ENCODE measurements around the gene SLC2A4RG. TPM values are rescaled to one million over a fixed set of nuclear protein-coding genes. Genes with fewer than 3 reads are reported as not detected.

SLC2A4RG gene
- total RNA-seq, 1 experiment from 2014 or later: 121 TPM

DNA sequence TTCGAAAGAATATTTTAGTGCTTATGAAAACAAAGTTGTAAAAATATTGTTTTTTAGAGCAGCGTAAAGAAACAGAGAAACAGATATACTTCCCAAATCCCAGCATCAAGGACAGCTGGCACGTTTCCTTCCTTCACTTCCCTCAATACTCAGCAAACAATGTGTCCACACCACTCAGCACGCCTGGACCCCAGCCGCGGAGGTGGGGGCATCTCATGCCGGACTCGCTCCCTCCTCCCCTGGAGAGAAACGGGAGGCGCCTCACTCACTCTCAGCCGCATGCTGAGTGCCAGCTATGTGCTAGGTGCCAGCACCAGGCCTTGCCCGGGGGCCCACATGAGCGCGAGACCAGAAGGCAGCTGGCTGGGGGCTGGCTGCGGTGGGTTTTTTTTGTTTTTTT lies 34.7 kb downstream of the SLC2A4RG start (continued):
- TF ChIP-seq, protein P1, sequence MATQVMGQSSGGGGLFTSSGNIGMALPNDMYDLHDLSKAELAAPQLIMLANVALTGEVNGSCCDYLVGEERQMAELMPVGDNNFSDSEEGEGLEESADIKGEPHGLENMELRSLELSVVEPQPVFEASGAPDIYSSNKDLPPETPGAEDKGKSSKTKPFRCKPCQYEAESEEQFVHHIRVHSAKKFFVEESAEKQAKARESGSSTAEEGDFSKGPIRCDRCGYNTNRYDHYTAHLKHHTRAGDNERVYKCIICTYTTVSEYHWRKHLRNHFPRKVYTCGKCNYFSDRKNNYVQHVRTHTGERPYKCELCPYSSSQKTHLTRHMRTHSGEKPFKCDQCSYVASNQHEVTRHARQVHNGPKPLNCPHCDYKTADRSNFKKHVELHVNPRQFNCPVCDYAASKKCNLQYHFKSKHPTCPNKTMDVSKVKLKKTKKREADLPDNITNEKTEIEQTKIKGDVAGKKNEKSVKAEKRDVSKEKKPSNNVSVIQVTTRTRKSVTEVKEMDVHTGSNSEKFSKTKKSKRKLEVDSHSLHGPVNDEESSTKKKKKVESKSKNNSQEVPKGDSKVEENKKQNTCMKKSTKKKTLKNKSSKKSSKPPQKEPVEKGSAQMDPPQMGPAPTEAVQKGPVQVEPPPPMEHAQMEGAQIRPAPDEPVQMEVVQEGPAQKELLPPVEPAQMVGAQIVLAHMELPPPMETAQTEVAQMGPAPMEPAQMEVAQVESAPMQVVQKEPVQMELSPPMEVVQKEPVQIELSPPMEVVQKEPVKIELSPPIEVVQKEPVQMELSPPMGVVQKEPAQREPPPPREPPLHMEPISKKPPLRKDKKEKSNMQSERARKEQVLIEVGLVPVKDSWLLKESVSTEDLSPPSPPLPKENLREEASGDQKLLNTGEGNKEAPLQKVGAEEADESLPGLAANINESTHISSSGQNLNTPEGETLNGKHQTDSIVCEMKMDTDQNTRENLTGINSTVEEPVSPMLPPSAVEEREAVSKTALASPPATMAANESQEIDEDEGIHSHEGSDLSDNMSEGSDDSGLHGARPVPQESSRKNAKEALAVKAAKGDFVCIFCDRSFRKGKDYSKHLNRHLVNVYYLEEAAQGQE (IDR thresholded peaks at IDR 0.05; ENCODE audit: low read depth): no peak
- no peak for TF ChIP-seq EZH2phosphoT487 (IDR thresholded peaks at IDR 0.05; ENCODE audit: borderline replicate concordance)
- no peak for TF ChIP-seq CEBPB (IDR thresholded peaks at IDR 0.05; ENCODE audit: low read depth)
- TF ChIP-seq JUND (IDR thresholded peaks at IDR 0.05): no peak
- no peak for TF ChIP-seq SP1 (IDR thresholded peaks at IDR 0.05; ENCODE audit: low read depth)

DNA sequence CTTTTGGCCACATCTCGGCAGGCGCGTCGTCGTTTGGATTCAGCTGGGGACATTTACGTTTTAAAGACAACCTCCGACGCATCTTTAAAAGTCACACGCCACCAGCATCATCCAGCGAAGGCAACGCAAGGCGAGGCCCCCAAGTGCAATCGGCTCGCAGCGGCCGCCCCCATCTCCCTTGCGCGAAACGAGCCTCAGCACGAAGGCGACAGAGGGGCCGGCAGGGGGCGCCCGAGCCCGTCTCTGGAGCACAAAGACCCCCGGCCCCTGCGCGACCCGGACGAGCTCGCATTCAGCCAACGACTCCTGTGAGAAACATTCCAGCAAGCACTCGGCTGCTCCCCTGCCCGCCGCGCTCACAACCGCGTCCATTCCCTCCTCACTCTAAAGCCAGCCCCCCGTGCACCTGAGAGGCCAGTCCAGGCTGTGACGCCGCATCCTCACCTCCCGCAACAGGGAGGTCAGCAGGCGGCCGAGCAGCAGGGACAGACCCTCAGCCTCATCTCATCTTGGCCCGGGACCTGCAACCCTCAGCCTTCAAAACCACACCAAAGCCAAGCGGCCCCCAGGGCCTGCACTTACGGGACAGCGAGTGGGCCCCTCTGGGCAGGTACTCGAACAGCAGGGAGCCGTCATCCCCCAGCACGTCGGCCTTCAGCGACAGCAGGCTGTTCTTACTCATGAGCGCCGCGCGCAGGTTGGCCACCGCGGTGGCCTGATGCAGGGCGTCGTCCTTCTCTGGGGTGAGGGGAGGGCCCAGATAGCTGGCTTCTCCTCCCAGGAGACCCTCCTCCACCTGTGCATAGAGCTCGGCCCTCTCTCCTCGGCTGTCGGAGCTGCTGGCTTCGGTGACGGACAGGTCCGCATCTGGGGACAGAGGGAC lies 35.8 kb downstream of the SLC2A4RG start:
- Histone ChIP-seq H2AFZ (ENCODE audit: low read depth, low read length, poor library complexity, severe bottlenecking) (no peak overlapping the region), H3K4me1 (ENCODE audit: control insufficient read depth in 1 of 2, insufficient read depth in 2 of 2, low read length in 2 of 2) (peaks cover 15 to 18% of the 10 kb centered on the region in 2 experiments), H3K4me3 (replicated peaks in 1 of 2; ENCODE audit: low read depth in 1 of 2, low read length in 2 of 2) (no peak overlapping the region), H3K9me2 (ENCODE audit: insufficient read depth) (no peaks in the 10 kb centered on the region), H3K9me3 (ENCODE audit: control insufficient read depth in 1 of 2, insufficient read depth in 1 of 2, low read depth in 1 of 2, low read length in 2 of 2) (no peaks in the 10 kb centered on the region), H4K20me1 (ENCODE audit: insufficient read depth) (no peaks in the 10 kb centered on the region), H3K79me2 (ENCODE audit: insufficient read depth, low read length) (no peaks in the 10 kb centered on the region), H3K4me2 (ENCODE audit: low read length) (no peak overlapping the region), H3K27ac (ENCODE audit: low read depth, low read length) (no peak overlapping the region), H3K36me3 (ENCODE audit: control insufficient read depth in 1 of 2, insufficient read depth in 2 of 2, low read length in 2 of 2) (no peaks in the 10 kb centered on the region), H3K27me3 (ENCODE audit: insufficient read depth, low read length) (no peaks in the 10 kb centered on the region), H3K9ac (ENCODE audit: low read length) (no peak overlapping the region)
- BruUV-seq (replicated peaks): no TSS peak
- ChIA-PET CTCF (no interaction called here), POLR2A (no interaction called here), RAD21 (ENCODE audit: low non-redundant PET in 1 of 2, low total read pairs in 2 of 2, uncharacterized antibody in 2 of 2, unreplicated experiment in 2 of 2) (no interaction called here)
- intact Hi-C loops (cut with micrococcal nuclease): no loop called here
- DNase-seq (ENCODE audit: low read depth, low spot score) (no peak), ATAC-seq (no peak)
- TF ChIP-seq ELF1 (IDR thresholded peaks at IDR 0.05; ENCODE audit: borderline replicate concordance, low read depth): no peak
- no peak for TF ChIP-seq POLR2A (IDR thresholded peaks at IDR 0.05; ENCODE audit: borderline replicate concordance, extremely low read depth, insufficient read depth, insufficient read length)
- TF ChIP-seq CBX3 (IDR thresholded peaks at IDR 0.05; ENCODE audit: low read depth): no peak
- TF ChIP-seq, protein P1 (IDR thresholded peaks at IDR 0.05; ENCODE audit: low read depth): no peak
- TF ChIP-seq FOSL1 (IDR thresholded peaks at IDR 0.05; ENCODE audit: low read depth): no peak
- TF ChIP-seq EZH2 (IDR thresholded peaks at IDR 0.05): no peak
- TF ChIP-seq, protein P2, sequence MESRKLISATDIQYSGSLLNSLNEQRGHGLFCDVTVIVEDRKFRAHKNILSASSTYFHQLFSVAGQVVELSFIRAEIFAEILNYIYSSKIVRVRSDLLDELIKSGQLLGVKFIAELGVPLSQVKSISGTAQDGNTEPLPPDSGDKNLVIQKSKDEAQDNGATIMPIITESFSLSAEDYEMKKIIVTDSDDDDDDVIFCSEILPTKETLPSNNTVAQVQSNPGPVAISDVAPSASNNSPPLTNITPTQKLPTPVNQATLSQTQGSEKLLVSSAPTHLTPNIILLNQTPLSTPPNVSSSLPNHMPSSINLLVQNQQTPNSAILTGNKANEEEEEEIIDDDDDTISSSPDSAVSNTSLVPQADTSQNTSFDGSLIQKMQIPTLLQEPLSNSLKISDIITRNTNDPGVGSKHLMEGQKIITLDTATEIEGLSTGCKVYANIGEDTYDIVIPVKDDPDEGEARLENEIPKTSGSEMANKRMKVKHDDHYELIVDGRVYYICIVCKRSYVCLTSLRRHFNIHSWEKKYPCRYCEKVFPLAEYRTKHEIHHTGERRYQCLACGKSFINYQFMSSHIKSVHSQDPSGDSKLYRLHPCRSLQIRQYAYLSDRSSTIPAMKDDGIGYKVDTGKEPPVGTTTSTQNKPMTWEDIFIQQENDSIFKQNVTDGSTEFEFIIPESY (IDR thresholded peaks at IDR 0.05; ENCODE audit: extremely low read depth, insufficient replicate concordance, low read length): no peak
- no peak for TF ChIP-seq EGR1 (IDR thresholded peaks at IDR 0.05; ENCODE audit: low read depth)
- TF ChIP-seq ZNF274 (IDR thresholded peaks at IDR 0.05; ENCODE audit: low read depth, low read length): no peak
- TF ChIP-seq CEBPB (IDR thresholded peaks at IDR 0.05; ENCODE audit: low read depth): no peak
- no peak for TF ChIP-seq SIN3A (IDR thresholded peaks at IDR 0.05; ENCODE audit: low read depth)

Data from HCT116 (cell line).